SK-N-SH treated with all-trans-retinoic acid at 6 μM for 48 hours (cell line): ENCODE results near the gene GALNT13.

Experiments
- ATAC-seq: fragments of 200-7000 bp; cut with Tn5 transposase; 3 replicates; pipeline ENCODE4 v1.9.1; 2020; ENCODE audit warnings: mild to moderate bottlenecking, moderate library complexity
- ARNTL ChIP-seq: fragments of 450-650 bp; formaldehyde crosslinking; IDR thresholded peaks from 2 replicates; pipeline ENCODE4 v1.5.0; 2020; ENCODE audit warnings: low read depth, mild to moderate bottlenecking, moderate library complexity, borderline replicate concordance
- BACH2 ChIP-seq: fragments of 250-450 bp; sonication (Bioruptor Pico); IDR thresholded peaks from 2 replicates; pipeline ENCODE4 v1.9.0; 2021; ENCODE audit warnings: mild to moderate bottlenecking, borderline replicate concordance
- CSDC2 ChIP-seq: fragments of 250-450 bp; sonication (Bioruptor Pico); IDR thresholded peaks from 2 replicates; pipeline ENCODE4 v1.5.0; 2020; ENCODE audit warnings: mild to moderate bottlenecking, moderate library complexity
- ESRRG ChIP-seq: fragments of 250-450 bp; sonication (Bioruptor Pico); IDR thresholded peaks from 2 replicates; pipeline ENCODE4 v1.6.1; 2021; ENCODE audit warnings: mild to moderate bottlenecking
- GLIS3 ChIP-seq: fragments of 250-450 bp; sonication (Bioruptor Pico); IDR thresholded peaks from 2 replicates; pipeline ENCODE4 v1.5.0; 2020; ENCODE audit warnings: mild to moderate bottlenecking, moderate library complexity
- OSR1 ChIP-seq: fragments of 250-450 bp; sonication (Bioruptor Pico); IDR thresholded peaks from 2 replicates; pipeline ENCODE4 v1.8.0; 2022; ENCODE audit warnings: moderate library complexity, mild to moderate bottlenecking, inconsistent platforms
- PATZ1 ChIP-seq: fragments of 250-450 bp; sonication (Bioruptor Pico); IDR thresholded peaks from 2 replicates; pipeline ENCODE4 v1.8.0; 2020; ENCODE audit warnings: mild to moderate bottlenecking, moderate library complexity, borderline replicate concordance
- PPARA ChIP-seq: fragments of 250-450 bp; sonication (Bioruptor Pico); IDR thresholded peaks from 2 replicates; pipeline ENCODE4 v1.5.0; 2020; ENCODE audit warnings: mild to moderate bottlenecking, borderline replicate concordance
- RARB ChIP-seq: fragments of 250-450 bp; sonication (Bioruptor Pico); IDR thresholded peaks from 2 replicates; pipeline ENCODE4 v1.8.0; 2021; ENCODE audit warnings: mild to moderate bottlenecking, moderate library complexity
- SNAI2 ChIP-seq: fragments of 250-450 bp; sonication (Bioruptor Pico); IDR thresholded peaks from 2 replicates; pipeline ENCODE4 v1.5.0; 2020; ENCODE audit warnings: mild to moderate bottlenecking, moderate library complexity
- TCF4 ChIP-seq: fragments of 250-450 bp; sonication (Bioruptor Pico); IDR thresholded peaks from 2 replicates; pipeline ENCODE4 v1.8.0; 2021; ENCODE audit warnings: mild to moderate bottlenecking, moderate library complexity, borderline replicate concordance
- TOX ChIP-seq: fragments of 250-450 bp; sonication (Bioruptor Pico); IDR thresholded peaks from 2 replicates; pipeline ENCODE4 v1.8.0; 2021; ENCODE audit warnings: mild to moderate bottlenecking, moderate library complexity, borderline replicate concordance
- ZC3H10 ChIP-seq: fragments of 250-450 bp; sonication (Bioruptor Pico); IDR thresholded peaks from 2 replicates; pipeline ENCODE4 v1.5.1; 2021; ENCODE audit warnings: mild to moderate bottlenecking, moderate library complexity
- ZFP3 ChIP-seq: fragments of 250-450 bp; sonication (Bioruptor Pico); IDR thresholded peaks from 2 replicates; pipeline ENCODE4 v1.5.0; 2020; ENCODE audit warnings: mild to moderate bottlenecking, moderate library complexity
- ZFP30 ChIP-seq: fragments of 450-650 bp; formaldehyde crosslinking; IDR thresholded peaks from 2 replicates; pipeline ENCODE4 v1.5.0; 2022; ENCODE audit warnings: mild to moderate bottlenecking, moderate library complexity
- ZNF565 ChIP-seq: fragments of 450-650 bp; formaldehyde crosslinking; conservative IDR thresholded peaks from 2 replicates; pipeline ENCODE4 v1.5.0; 2020; ENCODE audit warnings: low read depth, mild to moderate bottlenecking, moderate library complexity
- ZNF8 ChIP-seq: fragments of 450-650 bp; formaldehyde crosslinking; IDR thresholded peaks from 2 replicates; pipeline ENCODE4 v1.5.0; 2020; ENCODE audit warnings: mild to moderate bottlenecking, moderate library complexity
- TF ChIP-seq, protein P1 (sequence below): fragments of 250-450 bp; sonication (Bioruptor Pico); IDR thresholded peaks from 2 replicates; pipeline ENCODE4 v1.8.0; 2021; ENCODE audit warnings: low read depth, mild to moderate bottlenecking, moderate library complexity, borderline replicate concordance
- TF ChIP-seq, protein P2 (sequence below): fragments of 250-450 bp; sonication (Bioruptor Pico); IDR thresholded peaks from 2 replicates; pipeline ENCODE4 v1.5.0; 2020; ENCODE audit warnings: mild to moderate bottlenecking, moderate library complexity
- TF ChIP-seq, protein P3 (sequence below): fragments of 250-450 bp; sonication (Bioruptor Pico); IDR thresholded peaks from 2 replicates; pipeline ENCODE4 v1.5.1; 2021; ENCODE audit warnings: mild to moderate bottlenecking, moderate library complexity
- TF ChIP-seq, protein P4 (sequence below): fragments of 250-450 bp; sonication (Bioruptor Pico); IDR thresholded peaks from 2 replicates; pipeline ENCODE4 v1.5.1; 2020; ENCODE audit warnings: low read depth, mild to moderate bottlenecking, moderate library complexity

The GALNT13 gene

DNA sequence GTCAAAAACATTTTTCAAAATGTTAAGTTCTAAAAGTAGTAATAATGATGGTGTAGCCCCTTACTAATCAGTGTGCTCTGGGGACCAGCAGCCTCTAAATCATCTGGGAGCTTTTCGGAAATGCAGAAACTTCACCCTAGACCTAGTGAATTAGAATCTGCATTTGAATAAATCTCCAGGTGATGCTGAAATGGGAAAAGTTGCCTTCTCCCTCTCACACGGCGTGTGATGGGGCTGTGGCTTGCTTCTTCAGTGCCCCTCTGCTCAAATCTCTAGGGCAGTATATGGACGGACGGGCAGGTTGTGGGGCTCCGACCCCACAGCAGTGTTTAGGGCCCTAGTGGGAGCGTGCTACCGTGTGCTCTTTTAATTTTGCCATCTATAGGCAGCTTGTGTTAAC, 368.6 kb downstream of the GALNT13 start:
- no peak for ATAC-seq
- TF ChIP-seq CSDC2 (CRISPR knock-in tag) (no peak), ZC3H10 (CRISPR knock-in tag) (no peak), TOX (CRISPR knock-in tag) (no peak), SNAI2 (CRISPR knock-in tag) (no peak), ESRRG (CRISPR knock-in tag) (no peak)
- TF ChIP-seq, protein P1, sequence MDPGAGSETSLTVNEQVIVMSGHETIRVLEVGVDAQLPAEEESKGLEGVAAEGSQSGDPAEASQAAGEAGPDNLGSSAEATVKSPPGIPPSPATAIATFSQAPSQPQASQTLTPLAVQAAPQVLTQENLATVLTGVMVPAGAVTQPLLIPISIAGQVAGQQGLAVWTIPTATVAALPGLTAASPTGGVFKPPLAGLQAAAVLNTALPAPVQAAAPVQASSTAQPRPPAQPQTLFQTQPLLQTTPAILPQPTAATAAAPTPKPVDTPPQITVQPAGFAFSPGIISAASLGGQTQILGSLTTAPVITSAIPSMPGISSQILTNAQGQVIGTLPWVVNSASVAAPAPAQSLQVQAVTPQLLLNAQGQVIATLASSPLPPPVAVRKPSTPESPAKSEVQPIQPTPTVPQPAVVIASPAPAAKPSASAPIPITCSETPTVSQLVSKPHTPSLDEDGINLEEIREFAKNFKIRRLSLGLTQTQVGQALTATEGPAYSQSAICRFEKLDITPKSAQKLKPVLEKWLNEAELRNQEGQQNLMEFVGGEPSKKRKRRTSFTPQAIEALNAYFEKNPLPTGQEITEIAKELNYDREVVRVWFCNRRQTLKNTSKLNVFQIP (CRISPR knock-in tag) = no peak

GRCh38 chr2:154240921-154241379, 369.2 kb downstream of the GALNT13 start:
- ATAC-seq = no peak
- TF ChIP-seq ZC3H10 (CRISPR knock-in tag) = no peak
- no peak for TF ChIP-seq PPARA (CRISPR knock-in tag)
- TF ChIP-seq CSDC2 (CRISPR knock-in tag) = no peak
- TF ChIP-seq, protein P2, sequence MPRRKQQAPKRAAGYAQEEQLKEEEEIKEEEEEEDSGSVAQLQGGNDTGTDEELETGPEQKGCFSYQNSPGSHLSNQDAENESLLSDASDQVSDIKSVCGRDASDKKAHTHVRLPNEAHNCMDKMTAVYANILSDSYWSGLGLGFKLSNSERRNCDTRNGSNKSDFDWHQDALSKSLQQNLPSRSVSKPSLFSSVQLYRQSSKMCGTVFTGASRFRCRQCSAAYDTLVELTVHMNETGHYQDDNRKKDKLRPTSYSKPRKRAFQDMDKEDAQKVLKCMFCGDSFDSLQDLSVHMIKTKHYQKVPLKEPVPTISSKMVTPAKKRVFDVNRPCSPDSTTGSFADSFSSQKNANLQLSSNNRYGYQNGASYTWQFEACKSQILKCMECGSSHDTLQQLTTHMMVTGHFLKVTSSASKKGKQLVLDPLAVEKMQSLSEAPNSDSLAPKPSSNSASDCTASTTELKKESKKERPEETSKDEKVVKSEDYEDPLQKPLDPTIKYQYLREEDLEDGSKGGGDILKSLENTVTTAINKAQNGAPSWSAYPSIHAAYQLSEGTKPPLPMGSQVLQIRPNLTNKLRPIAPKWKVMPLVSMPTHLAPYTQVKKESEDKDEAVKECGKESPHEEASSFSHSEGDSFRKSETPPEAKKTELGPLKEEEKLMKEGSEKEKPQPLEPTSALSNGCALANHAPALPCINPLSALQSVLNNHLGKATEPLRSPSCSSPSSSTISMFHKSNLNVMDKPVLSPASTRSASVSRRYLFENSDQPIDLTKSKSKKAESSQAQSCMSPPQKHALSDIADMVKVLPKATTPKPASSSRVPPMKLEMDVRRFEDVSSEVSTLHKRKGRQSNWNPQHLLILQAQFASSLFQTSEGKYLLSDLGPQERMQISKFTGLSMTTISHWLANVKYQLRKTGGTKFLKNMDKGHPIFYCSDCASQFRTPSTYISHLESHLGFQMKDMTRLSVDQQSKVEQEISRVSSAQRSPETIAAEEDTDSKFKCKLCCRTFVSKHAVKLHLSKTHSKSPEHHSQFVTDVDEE (CRISPR knock-in tag) = no peak
- no peak for TF ChIP-seq TCF4 (CRISPR knock-in tag)
- TF ChIP-seq ZNF565 (CRISPR knock-in tag) = no peak
- TF ChIP-seq ZNF8 = no peak
- no peak for TF ChIP-seq RARB (CRISPR knock-in tag)
- no peak for TF ChIP-seq TOX (CRISPR knock-in tag)
- TF ChIP-seq ARNTL (CRISPR knock-in tag) = no peak
- TF ChIP-seq BACH2 (CRISPR knock-in tag) = no peak
- TF ChIP-seq GLIS3 (CRISPR knock-in tag) = no peak

- no peak for ATAC-seq
- TF ChIP-seq BACH2 (CRISPR knock-in tag) (no peak), ZFP3 (no peak), OSR1 (CRISPR knock-in tag) (no peak), ZFP30 (CRISPR knock-in tag) (no peak), PATZ1 (CRISPR knock-in tag) (no peak), ZNF565 (CRISPR knock-in tag) (no peak), ZNF8 (no peak), PPARA (CRISPR knock-in tag) (no peak), CSDC2 (CRISPR knock-in tag) (no peak), GLIS3 (CRISPR knock-in tag) (no peak), TOX (CRISPR knock-in tag) (no peak), ZC3H10 (CRISPR knock-in tag) (no peak), TCF4 (CRISPR knock-in tag) (no peak), RARB (CRISPR knock-in tag) (no peak)
- TF ChIP-seq, protein P3, sequence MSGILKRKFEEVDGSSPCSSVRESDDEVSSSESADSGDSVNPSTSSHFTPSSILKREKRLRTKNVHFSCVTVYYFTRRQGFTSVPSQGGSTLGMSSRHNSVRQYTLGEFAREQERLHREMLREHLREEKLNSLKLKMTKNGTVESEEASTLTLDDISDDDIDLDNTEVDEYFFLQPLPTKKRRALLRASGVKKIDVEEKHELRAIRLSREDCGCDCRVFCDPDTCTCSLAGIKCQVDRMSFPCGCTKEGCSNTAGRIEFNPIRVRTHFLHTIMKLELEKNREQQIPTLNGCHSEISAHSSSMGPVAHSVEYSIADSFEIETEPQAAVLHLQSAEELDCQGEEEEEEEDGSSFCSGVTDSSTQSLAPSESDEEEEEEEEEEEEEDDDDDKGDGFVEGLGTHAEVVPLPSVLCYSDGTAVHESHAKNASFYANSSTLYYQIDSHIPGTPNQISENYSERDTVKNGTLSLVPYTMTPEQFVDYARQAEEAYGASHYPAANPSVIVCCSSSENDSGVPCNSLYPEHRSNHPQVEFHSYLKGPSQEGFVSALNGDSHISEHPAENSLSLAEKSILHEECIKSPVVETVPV (CRISPR knock-in tag) = no peak
- TF ChIP-seq, protein P2 (CRISPR knock-in tag) = no peak
- TF ChIP-seq, protein P4, sequence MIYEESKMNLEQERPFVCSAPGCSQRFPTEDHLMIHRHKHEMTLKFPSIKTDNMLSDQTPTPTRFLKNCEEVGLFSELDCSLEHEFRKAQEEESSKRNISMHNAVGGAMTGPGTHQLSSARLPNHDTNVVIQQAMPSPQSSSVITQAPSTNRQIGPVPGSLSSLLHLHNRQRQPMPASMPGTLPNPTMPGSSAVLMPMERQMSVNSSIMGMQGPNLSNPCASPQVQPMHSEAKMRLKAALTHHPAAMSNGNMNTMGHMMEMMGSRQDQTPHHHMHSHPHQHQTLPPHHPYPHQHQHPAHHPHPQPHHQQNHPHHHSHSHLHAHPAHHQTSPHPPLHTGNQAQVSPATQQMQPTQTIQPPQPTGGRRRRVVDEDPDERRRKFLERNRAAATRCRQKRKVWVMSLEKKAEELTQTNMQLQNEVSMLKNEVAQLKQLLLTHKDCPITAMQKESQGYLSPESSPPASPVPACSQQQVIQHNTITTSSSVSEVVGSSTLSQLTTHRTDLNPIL (CRISPR knock-in tag) = no peak
These were observed 371.0 kb downstream of the GALNT13 start for GRCh38 chr2:154242687-154243086.
